Neural cell (in vitro differentiated cells): ENCODE results near the gene CYP26B1. TPM values are rescaled to one million over a fixed set of nuclear protein-coding genes. Genes with fewer than 3 reads are reported as not detected.

Source experiments
- H2AFZ ChIP-seq: fragments of 200-600, 300-800 bp; sonication (generic), shearing (Covaris generic); 2 replicates; pipeline ENCODE4 v1.6.0; 2014; ENCODE audit warnings: low read depth, mild to moderate bottlenecking, antibody characterized with exemption, low read length, moderate library complexity
- H3F3A ChIP-seq: fragments of 200-600 bp; shearing (Covaris generic); 2 replicates; pipeline ENCODE4 v1.6.1; 2016; ENCODE audit warnings: mild to moderate bottlenecking, moderate library complexity, mixed read lengths, antibody characterized with exemption, low read length; ENCODE audit not compliant: insufficient read depth, poor library complexity, severe bottlenecking
- H3K27ac ChIP-seq: fragments of 200-600, 300-800 bp; sonication (generic), shearing (Covaris generic); 2 replicates; pipeline ENCODE4 v1.5.1; 2014; ENCODE audit warnings: mild to moderate bottlenecking, low read length, moderate library complexity
- H3K27me3 ChIP-seq: fragments of 300-800, 200-600 bp; sonication (generic), shearing (Covaris generic); 2 replicates; pipeline ENCODE4 v1.6.0; 2014; ENCODE audit warnings: mild to moderate bottlenecking, low read depth, low read length, moderate library complexity; ENCODE audit not compliant: insufficient read depth
- H3K36me3 ChIP-seq: fragments of 300-800, 200-600 bp; sonication (generic), shearing (Covaris generic); 2 replicates; pipeline ENCODE4 v1.5.1; 2014; ENCODE audit warnings: mild to moderate bottlenecking, antibody characterized with exemption, low read length, moderate library complexity; ENCODE audit not compliant: insufficient read depth
- H3K4me2 ChIP-seq: fragments of 300-800, 200-600 bp; sonication (generic), shearing (Covaris generic); 2 replicates; pipeline ENCODE4 v1.6.0; 2014; ENCODE audit warnings: mild to moderate bottlenecking, low read length
- H3K4me3 ChIP-seq: fragments of 300-800, 200-600 bp; sonication (generic), shearing (Covaris generic); 2 replicates; pipeline ENCODE4 v1.5.1; 2014; ENCODE audit warnings: mild to moderate bottlenecking, low read length, moderate library complexity
- H3K79me2 ChIP-seq: fragments of 200-600 bp; shearing (Covaris generic); replicated peaks from 2 replicates; pipeline ENCODE4 v1.6.0; 2014; ENCODE audit warnings: mild to moderate bottlenecking, low read length, moderate library complexity; ENCODE audit not compliant: insufficient read depth
- H3K9ac ChIP-seq: fragments of 300-800, 200-600 bp; sonication (generic), shearing (Covaris generic); 2 replicates; pipeline ENCODE4 v1.6.1; 2016; ENCODE audit warnings: mild to moderate bottlenecking, low read length, mixed read lengths
- H3K9me2 ChIP-seq: fragments of 200-600 bp; shearing (Covaris generic); 2 replicates; pipeline ENCODE4 v1.6.1; 2016; ENCODE audit warnings: mild to moderate bottlenecking, low read length, mixed read lengths; ENCODE audit not compliant: insufficient read depth
- H3K9me3 ChIP-seq: fragments of 200-600, 300-800 bp; sonication (generic), shearing (Covaris generic); 2 replicates; pipeline ENCODE4 v1.6.1; 2016; ENCODE audit warnings: mild to moderate bottlenecking, mixed run types, low read length, moderate library complexity, mixed read lengths
- H4K20me1 ChIP-seq: fragments of 200-600 bp; shearing (Covaris generic); 2 replicates; pipeline ENCODE4 v1.6.1; 2016; ENCODE audit warnings: mild to moderate bottlenecking, mixed run types; ENCODE audit not compliant: insufficient read depth
- EP300 ChIP-seq: fragments of 450-650 bp; conservative IDR thresholded peaks from 2 replicates; pipeline ENCODE4 v1.6.1; 2014; ENCODE audit warnings: antibody characterized with exemption, mild to moderate bottlenecking, moderate library complexity; ENCODE audit not compliant: poor library complexity, severe bottlenecking
- EZH2 ChIP-seq: fragments of 200-600, 300-800 bp; shearing (Covaris generic), sonication (generic); IDR thresholded peaks from 2 replicates; pipeline ENCODE4 v1.6.1; 2014; ENCODE audit warnings: antibody characterized with exemption, low read length, borderline replicate concordance, mild to moderate bottlenecking; ENCODE audit not compliant: insufficient read depth, poor library complexity, severe bottlenecking
- MXI1 ChIP-seq: fragments of 450-650 bp; conservative IDR thresholded peaks from 2 replicates; pipeline ENCODE4 v1.6.1; 2014; ENCODE audit warnings: antibody characterized with exemption, mild to moderate bottlenecking; ENCODE audit not compliant: poor library complexity, severe bottlenecking
- POLR2AphosphoS5 ChIP-seq: IDR thresholded peaks from 2 replicates; pipeline ENCODE4 v1.6.1; 2012
- RAD21 ChIP-seq: fragments of 450-650 bp; conservative IDR thresholded peaks from 2 replicates; pipeline ENCODE4 v1.6.1; 2014; ENCODE audit warnings: antibody characterized with exemption, mild to moderate bottlenecking, moderate library complexity
- SMC3 ChIP-seq: fragments of 450-650 bp; conservative IDR thresholded peaks from 2 replicates; pipeline ENCODE4 v1.6.1; 2014; ENCODE audit warnings: antibody characterized with exemption, mild to moderate bottlenecking, moderate library complexity; ENCODE audit not compliant: poor library complexity
- TAF1 ChIP-seq: IDR thresholded peaks from 2 replicates; pipeline ENCODE4 v1.6.1; 2012; ENCODE audit warnings: low read depth
- polyA plus RNA-seq: library from polyadenylated mRNA; depleted of rRNA; stranded (reverse); fragments of >200 nt; gene quantifications from 2 replicates; pipeline ENCODE4 v1.2.3, GENCODE V29; 2014
- TF ChIP-seq, protein P1 (sequence below): fragments of 450-650 bp; IDR thresholded peaks from 2 replicates; pipeline ENCODE4 v1.5.1; 2014; ENCODE audit warnings: antibody characterized with exemption, mild to moderate bottlenecking, moderate library complexity; ENCODE audit not compliant: poor library complexity, severe bottlenecking
- TF ChIP-seq, protein P2 (sequence below): IDR thresholded peaks from 2 replicates; pipeline ENCODE4 v1.6.1; 2012; ENCODE audit warnings: borderline replicate concordance

CYP26B1 gene
- polyA plus RNA-seq, 1 donor from 2014 or later, result 0.83 TPM

DNA sequence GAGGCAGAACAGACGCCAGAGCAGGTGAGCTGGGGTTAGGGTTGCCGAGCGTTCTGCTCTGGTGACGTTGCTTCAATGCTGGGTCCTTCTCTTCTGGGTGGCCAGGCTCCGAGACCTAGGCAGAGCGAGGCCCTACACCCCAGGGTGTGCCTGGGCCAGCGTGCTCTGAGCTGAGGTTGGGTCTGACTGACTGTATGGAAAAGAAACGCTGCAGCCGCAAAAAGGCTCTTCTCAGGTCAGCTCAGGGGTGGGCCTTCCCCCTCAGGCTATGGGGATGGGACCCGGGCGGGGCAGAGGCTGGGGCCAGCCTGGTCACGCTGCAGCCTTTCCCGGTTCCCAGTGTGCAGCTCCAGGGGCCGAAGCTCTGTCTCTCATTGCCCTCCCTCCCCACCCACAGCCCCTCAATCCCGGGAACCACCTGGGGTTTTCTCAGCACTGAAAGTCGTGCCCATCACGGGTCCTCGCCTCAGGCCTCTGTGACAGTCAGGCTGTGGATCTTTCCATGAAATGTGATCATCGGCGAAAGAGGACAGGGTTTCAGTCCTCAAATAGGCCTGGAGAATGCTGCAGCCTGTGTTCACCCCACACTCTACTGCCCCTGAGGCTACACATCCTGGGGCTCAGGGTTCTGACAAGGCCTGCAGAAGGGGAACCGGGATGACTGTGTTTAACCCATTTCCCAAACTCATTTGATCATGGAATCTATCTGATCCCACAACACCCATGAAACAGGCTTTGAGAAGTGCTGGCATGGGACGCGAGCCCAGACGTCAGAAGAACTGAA, 19.4 kb downstream of the CYP26B1 start:
- no peaks in the 10 kb centered on the region for H3K9me3 ChIP-seq
- no peaks in the 10 kb centered on the region for H3K36me3 ChIP-seq
- H3K4me3 ChIP-seq, result no peak overlapping the region
- no peak overlapping the region for H3K27ac ChIP-seq
- no peak overlapping the region for H3K9ac ChIP-seq
- H3K9me2 ChIP-seq, result no peaks in the 10 kb centered on the region
- H3K4me2 ChIP-seq, result no peak overlapping the region
- H3K27me3 ChIP-seq, result no peaks in the 10 kb centered on the region
- no peaks in the 10 kb centered on the region for H4K20me1 ChIP-seq
- TF ChIP-seq SMC3, result no peak
- TF ChIP-seq, protein P1, sequence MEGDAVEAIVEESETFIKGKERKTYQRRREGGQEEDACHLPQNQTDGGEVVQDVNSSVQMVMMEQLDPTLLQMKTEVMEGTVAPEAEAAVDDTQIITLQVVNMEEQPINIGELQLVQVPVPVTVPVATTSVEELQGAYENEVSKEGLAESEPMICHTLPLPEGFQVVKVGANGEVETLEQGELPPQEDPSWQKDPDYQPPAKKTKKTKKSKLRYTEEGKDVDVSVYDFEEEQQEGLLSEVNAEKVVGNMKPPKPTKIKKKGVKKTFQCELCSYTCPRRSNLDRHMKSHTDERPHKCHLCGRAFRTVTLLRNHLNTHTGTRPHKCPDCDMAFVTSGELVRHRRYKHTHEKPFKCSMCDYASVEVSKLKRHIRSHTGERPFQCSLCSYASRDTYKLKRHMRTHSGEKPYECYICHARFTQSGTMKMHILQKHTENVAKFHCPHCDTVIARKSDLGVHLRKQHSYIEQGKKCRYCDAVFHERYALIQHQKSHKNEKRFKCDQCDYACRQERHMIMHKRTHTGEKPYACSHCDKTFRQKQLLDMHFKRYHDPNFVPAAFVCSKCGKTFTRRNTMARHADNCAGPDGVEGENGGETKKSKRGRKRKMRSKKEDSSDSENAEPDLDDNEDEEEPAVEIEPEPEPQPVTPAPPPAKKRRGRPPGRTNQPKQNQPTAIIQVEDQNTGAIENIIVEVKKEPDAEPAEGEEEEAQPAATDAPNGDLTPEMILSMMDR, result no peak
- H3K79me2 ChIP-seq, result no peaks in the 10 kb centered on the region
- no peak overlapping the region for H2AFZ ChIP-seq
- H3F3A ChIP-seq, result no peaks in the 10 kb centered on the region

DNA sequence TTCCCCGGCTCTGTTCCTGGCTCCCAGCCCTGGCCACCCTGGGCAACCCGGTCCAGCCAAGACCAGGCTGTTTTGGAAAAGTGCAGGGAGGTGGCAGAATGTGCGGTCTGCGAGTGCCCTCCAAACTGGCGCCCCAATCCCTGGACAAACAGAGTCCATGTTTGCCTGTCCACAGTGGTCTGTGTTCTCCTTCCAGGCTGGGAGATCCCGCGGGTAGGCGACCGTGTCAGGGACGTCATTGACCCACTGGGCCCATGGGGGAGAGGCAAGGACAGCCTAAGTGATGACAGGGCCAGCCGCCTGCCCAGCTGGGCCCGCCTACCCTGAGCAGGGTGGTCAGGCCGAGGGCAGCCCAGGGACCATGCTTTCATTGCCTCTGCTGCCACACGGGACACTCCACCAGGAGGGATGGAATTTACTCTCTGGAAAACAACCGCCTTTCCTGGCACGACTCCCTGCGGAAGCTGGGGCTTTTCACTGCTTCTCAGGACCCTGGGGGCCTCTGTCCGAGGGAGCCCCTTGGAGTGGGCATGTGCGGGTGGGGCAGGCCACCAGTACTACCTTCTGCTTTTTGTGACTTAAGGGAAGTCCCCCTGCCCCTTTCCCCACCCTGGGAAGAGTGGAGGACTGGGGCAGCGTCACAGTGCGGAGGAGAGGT, 20.1 kb downstream of the CYP26B1 start:
- no peak overlapping the region for H3K4me3 ChIP-seq
- H3K36me3 ChIP-seq, result no peaks in the 10 kb centered on the region
- H3K79me2 ChIP-seq, result no peaks in the 10 kb centered on the region
- H3K27me3 ChIP-seq, result no peaks in the 10 kb centered on the region
- H2AFZ ChIP-seq, result no peak overlapping the region
- TF ChIP-seq EZH2 (no peak), TAF1 (no peak), POLR2AphosphoS5 (no peak), MXI1 (no peak), SMC3 (no peak), RAD21 (no peak), EP300 (no peak)
- TF ChIP-seq, protein P2, sequence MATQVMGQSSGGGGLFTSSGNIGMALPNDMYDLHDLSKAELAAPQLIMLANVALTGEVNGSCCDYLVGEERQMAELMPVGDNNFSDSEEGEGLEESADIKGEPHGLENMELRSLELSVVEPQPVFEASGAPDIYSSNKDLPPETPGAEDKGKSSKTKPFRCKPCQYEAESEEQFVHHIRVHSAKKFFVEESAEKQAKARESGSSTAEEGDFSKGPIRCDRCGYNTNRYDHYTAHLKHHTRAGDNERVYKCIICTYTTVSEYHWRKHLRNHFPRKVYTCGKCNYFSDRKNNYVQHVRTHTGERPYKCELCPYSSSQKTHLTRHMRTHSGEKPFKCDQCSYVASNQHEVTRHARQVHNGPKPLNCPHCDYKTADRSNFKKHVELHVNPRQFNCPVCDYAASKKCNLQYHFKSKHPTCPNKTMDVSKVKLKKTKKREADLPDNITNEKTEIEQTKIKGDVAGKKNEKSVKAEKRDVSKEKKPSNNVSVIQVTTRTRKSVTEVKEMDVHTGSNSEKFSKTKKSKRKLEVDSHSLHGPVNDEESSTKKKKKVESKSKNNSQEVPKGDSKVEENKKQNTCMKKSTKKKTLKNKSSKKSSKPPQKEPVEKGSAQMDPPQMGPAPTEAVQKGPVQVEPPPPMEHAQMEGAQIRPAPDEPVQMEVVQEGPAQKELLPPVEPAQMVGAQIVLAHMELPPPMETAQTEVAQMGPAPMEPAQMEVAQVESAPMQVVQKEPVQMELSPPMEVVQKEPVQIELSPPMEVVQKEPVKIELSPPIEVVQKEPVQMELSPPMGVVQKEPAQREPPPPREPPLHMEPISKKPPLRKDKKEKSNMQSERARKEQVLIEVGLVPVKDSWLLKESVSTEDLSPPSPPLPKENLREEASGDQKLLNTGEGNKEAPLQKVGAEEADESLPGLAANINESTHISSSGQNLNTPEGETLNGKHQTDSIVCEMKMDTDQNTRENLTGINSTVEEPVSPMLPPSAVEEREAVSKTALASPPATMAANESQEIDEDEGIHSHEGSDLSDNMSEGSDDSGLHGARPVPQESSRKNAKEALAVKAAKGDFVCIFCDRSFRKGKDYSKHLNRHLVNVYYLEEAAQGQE, result no peak
- TF ChIP-seq, protein P1, result no peak
- H4K20me1 ChIP-seq, result no peaks in the 10 kb centered on the region
- no peaks in the 10 kb centered on the region for H3K9me3 ChIP-seq
- no peak overlapping the region for H3K9ac ChIP-seq
- no peak overlapping the region for H3K27ac ChIP-seq
- H3F3A ChIP-seq, result no peaks in the 10 kb centered on the region
- H3K4me2 ChIP-seq, result no peak overlapping the region
- H3K9me2 ChIP-seq, result no peaks in the 10 kb centered on the region
